ENCODE results near the gene RALBP1. TPM values are rescaled to one million over a fixed set of nuclear protein-coding genes. Genes with fewer than 3 reads are reported as not detected.

RALBP1 gene
- total and polyA plus RNA-seq, 9 of the 15 experiments (the other 6 are each of a cell fraction or from before 2014, with no cell fraction given) = 10.9 to 70.0 (median 61.3) TPM

GRCh38 chr18:9474108-9474982, 968 bp upstream of the RALBP1 start (continued):
- TF ChIP-seq CCNT2 (IDR thresholded peaks at IDR 0.05; ENCODE audit: borderline replicate concordance, extremely low read depth, insufficient read length, low read depth, low read length) (no peak), SRF (CRISPR knock-in tag; IDR thresholded peaks at IDR 0.05) (no peak), NCOA4 (IDR thresholded peaks at IDR 0.05; ENCODE audit: partially characterized antibody) (no peak), HDAC2 (IDR thresholded peaks at IDR 0.05) (no peak), ZNF407 (IDR thresholded peaks at IDR 0.05; ENCODE audit: low read depth) (no peak), GMEB1 (CRISPR knock-in tag; IDR thresholded peaks at IDR 0.05) (no peak), SRSF3 (IDR thresholded peaks at IDR 0.05; ENCODE audit: insufficient read depth, low read length) (no peak), CBFA2T3 (IDR thresholded peaks at IDR 0.05) (no peak), PTRF (tag; IDR thresholded peaks at IDR 0.05) (no peak), MEF2D (tag; conservative IDR thresholded peaks at IDR 0.05; ENCODE audit: low read depth) (no peak), ETS1 (conservative IDR thresholded peaks at IDR 0.05; ENCODE audit: control insufficient read depth, low read depth, low read length) (no peak), PHF21A (IDR thresholded peaks at IDR 0.05; ENCODE audit: borderline replicate concordance, low read depth) (peak; percentile 67; the same call in 1 of the 2 replicates), DPF2 (IDR thresholded peaks at IDR 0.05) (0 out of 2 replicates have a peak, but pooled peaks have one; percentile 33), NUFIP1 (IDR thresholded peaks at IDR 0.05; ENCODE audit: partially characterized antibody) (no peak), SLC30A9 (CRISPR knock-in tag; IDR thresholded peaks at IDR 0.05) (no peak), HDAC8 (tag; IDR thresholded peaks at IDR 0.05) (no peak), XRCC4 (IDR thresholded peaks at IDR 0.05; ENCODE audit: extremely low read depth, insufficient read depth, insufficient read length) (no peak)

Data from K562 (cell line).